ENCODE data around the gene ANO4. TPM values are rescaled to one million over a fixed set of nuclear protein-coding genes. Genes with fewer than 3 reads are reported as not detected.

The ANO4 gene
- polyA plus RNA-seq, 1 donor (not counting 4 experiments of a cell fraction or from before 2014, with no cell fraction given), result 18.1 TPM

GRCh38 chr12:101108130-101108529 is 313.6 kb downstream of the ANO4 start:
- Histone ChIP-seq H2AFZ (ENCODE audit: control insufficient read depth, low read length) (no peak overlapping the region), H3K9me3 (ENCODE audit: control insufficient read depth, low read depth, low read length) (no peaks in the 10 kb centered on the region), H3K79me2 (ENCODE audit: control insufficient read depth, insufficient read depth, low read length) (no peaks in the 10 kb centered on the region), H3K27ac (ENCODE audit: control insufficient read depth, insufficient read depth, low read length) (no peak overlapping the region), H3K4me3 (ENCODE audit: control insufficient read depth in 2 of 3, extremely low read depth in 1 of 3, insufficient read depth in 2 of 3, low read depth in 1 of 3, low read length in 3 of 3) (no peak overlapping the region), H3K9me1 (ENCODE audit: control insufficient read depth, extremely low read depth, insufficient read depth, low read length) (no peaks in the 10 kb centered on the region), H3K4me2 (ENCODE audit: control insufficient read depth, extremely low read depth, insufficient read depth, low read depth, low read length) (no peak overlapping the region), H3K4me1 (ENCODE audit: control insufficient read depth, extremely low read depth, insufficient read depth, low read length) (no peaks in the 10 kb centered on the region), H4K20me1 (ENCODE audit: control insufficient read depth, extremely low read depth, insufficient read depth, low read length) (no peaks in the 10 kb centered on the region), H3K27me3 (ENCODE audit: control insufficient read depth, extremely low read depth, insufficient read depth, low read length) (no peaks in the 10 kb centered on the region), H3K9ac (ENCODE audit: control insufficient read depth, extremely low read depth, insufficient read depth, low read length) (no peak overlapping the region), H3K36me3 (ENCODE audit: control insufficient read depth in 2 of 2, extremely low read depth in 1 of 2, insufficient read depth in 2 of 2, low read length in 2 of 2) (no peaks in the 10 kb centered on the region)
- DNase-seq (ENCODE audit: low read depth, low spot score) (no peak), FAIRE-seq (no peak)
- TF ChIP-seq EZH2 (IDR thresholded peaks at IDR 0.05; ENCODE audit: low read length) (no peak), CTCF (optimal IDR thresholded peaks at IDR 0.05 in 1 of 3, IDR thresholded peaks at IDR 0.05 in 1 of 3, conservative IDR thresholded peaks at IDR 0.05 in 1 of 3; ENCODE audit: extremely low read depth in 1 of 3, insufficient read depth in 2 of 3, low read length in 3 of 3) (no peak)
- dilution Hi-C loops (cut with MboI; ENCODE audit: extremely low pct_ligation_motif_present, low sequenced_read_pairs), result no loop called here

GRCh38 chr12:101110866-101111265 is 316.3 kb downstream of the ANO4 start:
- FAIRE-seq, result no peak

More at GRCh38 chr12:101110866-101111265, 316.3 kb downstream of the ANO4 start:
- dilution Hi-C loops (cut with MboI; ENCODE audit: extremely low pct_ligation_motif_present, low sequenced_read_pairs), result no loop called here
- Histone ChIP-seq H3K27me3 (ENCODE audit: control insufficient read depth, extremely low read depth, insufficient read depth, low read length) (no peaks in the 10 kb centered on the region), H3K36me3 (ENCODE audit: control insufficient read depth in 2 of 2, extremely low read depth in 1 of 2, insufficient read depth in 2 of 2, low read length in 2 of 2) (no peaks in the 10 kb centered on the region), H2AFZ (ENCODE audit: control insufficient read depth, low read length) (no peak overlapping the region), H4K20me1 (ENCODE audit: control insufficient read depth, extremely low read depth, insufficient read depth, low read length) (no peaks in the 10 kb centered on the region), H3K9ac (ENCODE audit: control insufficient read depth, extremely low read depth, insufficient read depth, low read length) (no peak overlapping the region), H3K4me2 (ENCODE audit: control insufficient read depth, extremely low read depth, insufficient read depth, low read depth, low read length) (no peak overlapping the region), H3K9me1 (ENCODE audit: control insufficient read depth, extremely low read depth, insufficient read depth, low read length) (no peaks in the 10 kb centered on the region), H3K4me1 (ENCODE audit: control insufficient read depth, extremely low read depth, insufficient read depth, low read length) (no peaks in the 10 kb centered on the region), H3K4me3 (ENCODE audit: control insufficient read depth in 2 of 3, extremely low read depth in 1 of 3, insufficient read depth in 2 of 3, low read depth in 1 of 3, low read length in 3 of 3) (no peak overlapping the region), H3K9me3 (ENCODE audit: control insufficient read depth, low read depth, low read length) (no peaks in the 10 kb centered on the region), H3K27ac (ENCODE audit: control insufficient read depth, insufficient read depth, low read length) (no peak overlapping the region), H3K79me2 (ENCODE audit: control insufficient read depth, insufficient read depth, low read length) (no peaks in the 10 kb centered on the region)
- no peak for DNase-seq (ENCODE audit: low read depth, low spot score)
- no peak for TF ChIP-seq EZH2 (IDR thresholded peaks at IDR 0.05; ENCODE audit: low read length)
- TF ChIP-seq CTCF (optimal IDR thresholded peaks at IDR 0.05 in 1 of 3, IDR thresholded peaks at IDR 0.05 in 1 of 3, conservative IDR thresholded peaks at IDR 0.05 in 1 of 3; ENCODE audit: extremely low read depth in 1 of 3, insufficient read depth in 2 of 3, low read length in 3 of 3), result no peak

All from keratinocyte (primary cell).